Stimulated activated CD8-positive, alpha-beta memory T cell treated with anti-CD3 and anti-CD28 coated beads, Interleukin-15, amount 100 ng/mL, for 1 hour (primary cell): ENCODE measurements around the gene VPS52.
A peak's percentile ranks its signal among the peaks of the same experiment; 100 is the strongest.
"Not testable (repeated sequence)": the region's sequence is repeated elsewhere in the genome, so short reads cannot be mapped to it uniquely, and the experiment has no call there.

ENCODE experiments used
- DNase-seq: peaks from one replicate; pipeline ENCODE4 v3.0.0-alpha.2; 2020; ENCODE audit warnings: low read depth

The VPS52 gene

GRCh38 chr6:33305052-33305451 is 33.4 kb upstream of the VPS52 start:
- DNase-seq, result no peak

- no peak for DNase-seq
These were observed 32.5 kb upstream of the VPS52 start for GRCh38 chr6:33304216-33304615.

GRCh38 chr6:33301877-33302276 is 30.2 kb upstream of the VPS52 start:
- no peak for DNase-seq

- peak; percentile 90 for DNase-seq
These were observed 27.7 kb upstream of the VPS52 start for GRCh38 chr6:33299237-33299944.

- DNase-seq, result no peak
These were observed 27.1 kb upstream of the VPS52 start, which contains the start of gene RGL2 for GRCh38 chr6:33298773-33299236. Gene RGL2 (minus strand): TSS chr6:33298942. CDS start chr6:33298610, 332 bp downstream.

GRCh38 chr6:33297956-33298772 is 26.5 kb upstream of the VPS52 start:
- DNase-seq, result no peak

GRCh38 chr6:33297406-33297955 is 25.8 kb upstream of the VPS52 start:
- DNase-seq, result no peak

GRCh38 chr6:33296797-33297405 is 25.2 kb upstream of the VPS52 start:
- no peak for DNase-seq

GRCh38 chr6:33295621-33296369 is 24.1 kb upstream of the VPS52 start:
- no peak for DNase-seq

GRCh38 chr6:33294086-33294823 is 22.6 kb upstream of the VPS52 start:
- DNase-seq, result no peak

GRCh38 chr6:33292996-33293682 is 21.5 kb upstream of the VPS52 start:
- no peak for DNase-seq

- DNase-seq, result no peak
These were observed 18.8 kb upstream of the VPS52 start for GRCh38 chr6:33290459-33290858.

GRCh38 chr6:33289784-33290315 is 18.2 kb upstream of the VPS52 start:
- DNase-seq, result no peak

GRCh38 chr6:33288921-33289783 is 17.5 kb upstream of the VPS52 start, which contains the start of the genes PFDN6 and WDR46:
Gene PFDN6 (plus strand): TSS chr6:33289601. CDS start chr6:33289857, 256 bp downstream.
Gene WDR46 (minus strand): TSS chr6:33289239. CDS start chr6:33289170, 69 bp downstream.
- DNase-seq, result peak; percentile 58

- DNase-seq, result no peak
These were observed 16.7 kb upstream of the VPS52 start for GRCh38 chr6:33288141-33288920.

- no peak for DNase-seq
These were observed 15.6 kb upstream of the VPS52 start for GRCh38 chr6:33286946-33287914.

- DNase-seq, result not testable (repeated sequence)
These were observed 13.5 kb upstream of the VPS52 start for GRCh38 chr6:33285214-33285613.
